Anterior cingulate cortex (tissue), 58 donors: ENCODE measurements around the gene IFT122.
"Not testable (repeated sequence)": the region's sequence is repeated elsewhere in the genome, so short reads cannot be mapped to it uniquely, and the experiment has no call there.

Experiments
- DNase-seq, 58 donors: peaks; one replicate each; lab custom pipeline; 2025; lab: John Stamatoyannopoulos, UW

The IFT122 gene

DNA sequence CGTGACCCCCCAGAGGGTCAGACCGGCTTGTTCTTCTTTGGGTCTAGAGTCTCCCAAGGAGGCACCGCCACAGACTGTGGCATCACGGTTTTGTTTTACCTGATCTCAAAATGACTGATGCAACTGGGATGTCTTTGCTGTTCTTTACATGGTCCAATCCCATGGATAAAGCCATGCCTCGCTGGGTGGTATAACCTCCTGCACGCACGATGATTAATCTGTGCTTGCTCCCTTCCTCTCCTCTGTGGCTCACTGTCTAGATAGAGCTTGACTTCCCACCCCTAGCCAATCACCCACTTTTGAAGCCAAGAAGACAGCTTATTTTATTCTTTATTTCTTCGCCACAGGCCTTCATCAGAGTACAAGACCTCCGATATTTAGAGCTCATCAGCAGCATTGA lies 51.8 kb downstream of the IFT122 start:
- no peak for DNase-seq

DNA sequence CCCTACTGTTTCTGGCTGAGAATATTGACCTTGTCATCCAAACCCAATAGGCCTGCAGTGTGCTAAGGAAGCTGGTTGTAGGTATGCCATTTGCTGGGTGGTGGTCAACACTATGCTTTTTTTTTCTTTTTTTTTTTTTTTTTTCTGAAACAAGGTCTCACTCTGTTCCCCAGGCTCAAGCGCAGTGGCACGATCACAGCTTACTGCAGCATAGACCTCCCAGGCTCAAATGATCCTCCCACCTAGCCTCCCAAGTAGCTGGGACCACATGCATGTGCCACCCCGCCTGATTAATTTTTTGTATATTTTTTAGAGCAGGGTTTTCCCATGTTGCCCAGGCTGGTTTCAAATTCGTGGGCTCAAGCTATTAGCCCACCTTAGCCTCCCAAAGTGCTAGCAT lies 52.7 kb downstream of the IFT122 start:
- no peak for DNase-seq

DNA sequence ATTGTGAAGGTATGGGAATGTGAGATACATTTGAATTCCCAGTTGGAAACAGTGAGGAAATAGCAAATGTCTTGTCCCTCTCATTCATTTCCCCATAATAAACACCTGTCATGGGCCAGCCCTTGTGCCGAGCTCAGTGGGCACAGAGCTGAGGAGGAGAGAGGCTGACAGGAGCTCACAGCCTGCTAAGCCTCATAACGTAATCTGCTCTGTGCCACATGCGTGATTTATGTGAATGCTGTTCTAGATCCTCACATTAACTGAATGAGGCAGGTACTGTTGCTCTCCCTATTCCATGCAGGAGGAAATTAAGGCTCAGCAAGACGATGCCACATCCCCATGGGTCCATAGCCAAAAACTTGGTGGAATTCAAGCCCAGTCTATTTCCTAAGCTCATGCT lies 53.2 kb downstream of the IFT122 start:
- no peak for DNase-seq

DNA sequence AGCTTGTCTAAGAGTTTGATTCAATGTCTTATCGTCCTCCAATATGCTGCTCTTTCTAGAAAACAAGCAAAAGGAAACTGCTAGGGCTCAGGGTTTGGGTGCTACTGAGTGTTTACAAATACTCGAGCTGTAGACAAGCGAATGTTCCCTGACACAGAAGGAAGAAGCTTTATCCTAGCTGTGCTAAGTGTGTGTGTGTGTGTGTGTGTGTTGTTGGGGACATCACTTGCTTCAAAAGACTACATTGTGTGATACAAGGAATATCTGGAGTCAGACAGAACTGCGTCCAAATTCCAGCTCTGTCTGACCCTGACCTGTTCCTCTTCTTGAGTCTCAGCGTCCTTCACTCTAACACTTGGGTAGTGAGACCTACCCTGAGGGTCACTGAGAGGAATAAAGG lies 54.5 kb downstream of the IFT122 start:
- not testable (repeated sequence) for DNase-seq

DNA sequence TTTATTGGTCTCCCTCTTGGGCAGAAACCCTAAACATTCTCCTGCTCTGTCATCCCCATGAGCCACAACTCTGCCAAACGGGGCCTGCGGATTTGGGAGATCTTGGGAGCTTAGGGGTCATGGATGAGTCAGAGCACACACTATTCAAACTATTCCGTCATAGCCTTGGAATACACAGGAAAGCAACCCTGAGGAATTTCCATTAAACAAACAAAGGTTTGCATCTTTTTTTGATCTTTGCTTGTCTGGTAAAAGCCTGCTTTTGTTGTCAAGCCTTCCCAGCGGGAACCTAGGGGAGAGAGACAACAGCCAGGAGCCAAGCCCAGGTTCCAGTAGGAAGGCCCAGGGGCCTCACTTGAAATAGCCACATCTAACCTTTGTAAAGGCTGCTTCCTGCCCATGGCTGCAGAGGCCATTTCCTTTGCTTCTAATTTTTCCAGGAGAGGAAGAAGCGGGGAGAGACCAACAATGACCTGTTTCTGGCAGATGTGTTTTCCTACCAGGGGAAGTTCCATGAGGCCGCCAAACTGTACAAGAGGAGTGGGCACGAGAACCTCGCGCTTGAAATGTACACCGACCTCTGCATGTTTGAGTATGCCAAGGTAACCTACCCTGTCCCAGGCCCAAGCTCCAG lies 55.1 kb downstream of the IFT122 start:
- DNase-seq, result not testable (repeated sequence)

DNA sequence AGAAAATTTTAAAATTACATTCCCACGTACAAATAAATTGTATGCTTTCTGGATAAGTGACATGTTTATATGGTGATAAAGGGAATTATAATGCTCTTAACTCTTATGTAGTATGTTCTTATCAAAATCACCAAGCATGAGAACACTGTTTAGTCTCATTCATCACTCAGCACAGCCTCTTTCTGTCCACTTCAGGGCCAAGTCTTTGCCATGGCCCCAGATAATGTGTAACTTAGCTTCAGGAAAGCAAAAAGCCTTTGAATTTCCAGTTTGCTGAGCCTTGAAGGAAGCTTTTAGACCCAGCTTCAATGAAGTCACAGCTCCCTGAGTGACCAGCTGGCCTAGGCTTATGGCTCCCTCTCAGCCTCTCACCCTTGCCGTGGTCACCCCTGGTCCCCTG lies 57.9 kb downstream of the IFT122 start:
- not testable (repeated sequence) for DNase-seq

DNA sequence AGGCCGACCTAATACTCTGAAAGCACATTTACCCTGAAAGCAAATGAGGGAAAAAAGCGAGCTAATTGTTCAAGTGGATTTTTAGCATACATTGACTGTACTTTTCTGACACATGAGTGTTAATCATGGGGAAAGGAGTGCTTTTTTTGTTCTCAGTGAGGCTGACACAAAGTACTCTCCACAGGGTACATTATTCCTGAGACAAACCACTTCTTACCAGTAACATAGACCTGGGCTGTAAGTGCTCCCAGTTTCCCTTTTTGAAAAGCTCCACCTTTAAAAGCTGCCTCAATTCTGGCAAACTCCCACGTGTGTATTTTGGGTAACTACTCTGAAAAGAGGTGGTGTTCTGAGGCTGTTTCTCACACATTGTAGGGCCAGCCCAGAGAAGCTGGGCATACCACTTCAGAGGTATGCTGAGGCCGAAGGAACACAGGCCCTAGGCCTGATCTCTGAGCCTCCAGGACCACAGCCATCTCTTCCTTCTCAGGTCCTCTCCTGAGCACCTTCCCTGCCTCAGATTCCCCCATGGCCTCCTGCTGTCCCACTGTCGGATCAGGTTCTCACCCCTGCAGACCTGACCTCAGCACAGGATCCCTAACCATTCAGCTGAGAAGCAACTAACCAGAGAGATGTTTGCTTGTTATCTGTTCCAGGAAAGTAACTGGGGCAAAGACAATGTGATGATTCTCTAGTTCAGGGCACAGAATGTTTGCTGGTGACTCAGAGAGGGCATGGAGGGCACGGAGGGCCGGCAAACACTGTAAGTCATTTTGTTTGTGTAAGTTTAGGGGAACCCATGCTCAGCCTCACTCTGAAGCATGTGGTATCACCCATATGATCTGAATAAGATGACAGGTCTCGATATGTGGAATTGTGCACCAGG lies 58.8 kb downstream of the IFT122 start:
- not testable (repeated sequence) for DNase-seq

DNA sequence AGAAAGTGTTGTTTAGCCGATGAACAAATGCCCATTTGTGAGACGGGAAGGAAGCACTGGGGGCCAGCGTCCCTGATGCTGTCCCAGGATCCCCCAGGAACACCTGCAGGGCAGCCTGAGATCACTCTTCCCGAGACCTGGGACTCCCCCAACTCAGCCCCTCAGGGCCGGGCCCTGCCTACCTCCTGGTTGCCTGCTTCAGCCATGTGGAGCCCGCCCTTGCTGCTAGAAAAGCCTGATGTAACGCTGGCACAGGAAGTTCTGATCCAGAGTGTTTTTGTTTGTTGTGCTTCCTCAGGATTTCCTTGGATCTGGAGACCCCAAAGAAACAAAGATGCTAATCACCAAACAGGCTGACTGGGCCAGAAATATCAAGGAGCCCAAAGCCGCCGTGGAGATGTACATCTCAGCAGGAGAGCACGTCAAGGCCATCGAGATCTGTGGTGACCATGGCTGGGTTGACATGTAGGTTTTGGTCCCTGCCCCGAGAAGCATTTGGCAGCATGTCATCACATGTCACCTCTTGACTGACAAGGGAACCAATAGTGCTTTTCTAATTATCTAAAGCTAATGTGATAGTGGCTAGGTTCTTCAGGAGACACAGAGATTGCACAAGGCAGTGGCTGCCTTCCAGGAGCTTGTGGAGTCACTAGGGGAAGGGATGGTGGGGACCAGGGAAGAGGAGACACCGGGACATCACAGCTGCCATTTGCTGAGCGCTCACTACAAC lies 59.7 kb downstream of the IFT122 start:
- DNase-seq, result not testable (repeated sequence)

DNA sequence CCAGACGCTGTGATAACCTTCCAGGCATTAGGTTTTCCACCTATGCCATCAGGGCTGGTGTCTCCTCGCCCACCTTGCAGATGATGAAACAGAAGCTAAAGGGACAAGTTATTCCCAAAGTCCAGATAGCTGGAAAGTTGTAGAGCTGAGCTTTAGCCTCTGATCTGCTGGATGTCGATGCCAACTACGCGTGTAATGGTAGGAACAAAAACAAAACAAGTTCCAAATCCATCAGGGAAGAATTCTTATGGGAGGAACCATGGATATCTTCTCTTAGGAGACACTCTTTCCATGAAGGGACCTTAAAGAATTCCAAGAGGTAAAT lies 60.3 kb downstream of the IFT122 start:
- no peak for DNase-seq

DNA sequence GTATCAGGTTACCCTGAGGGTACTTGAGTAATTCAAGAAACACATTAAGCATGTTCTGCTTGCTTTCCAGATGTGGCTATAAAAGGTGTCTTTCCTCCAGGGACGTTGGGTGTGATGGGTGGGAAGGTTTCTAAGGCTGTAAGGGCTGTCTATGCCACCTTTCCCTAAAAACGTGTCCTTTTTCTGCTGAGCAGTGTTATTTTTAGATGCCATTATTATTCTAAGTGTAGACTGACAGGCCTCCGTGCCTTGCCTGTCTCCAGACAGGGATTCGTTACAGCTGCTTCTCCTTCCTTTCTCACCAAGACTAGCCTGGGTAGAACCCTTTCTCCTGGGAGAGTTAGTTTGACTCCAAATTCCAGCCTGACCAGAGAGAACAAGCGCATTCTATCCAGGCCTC lies 61.6 kb downstream of the IFT122 start:
- DNase-seq, result no peak

DNA sequence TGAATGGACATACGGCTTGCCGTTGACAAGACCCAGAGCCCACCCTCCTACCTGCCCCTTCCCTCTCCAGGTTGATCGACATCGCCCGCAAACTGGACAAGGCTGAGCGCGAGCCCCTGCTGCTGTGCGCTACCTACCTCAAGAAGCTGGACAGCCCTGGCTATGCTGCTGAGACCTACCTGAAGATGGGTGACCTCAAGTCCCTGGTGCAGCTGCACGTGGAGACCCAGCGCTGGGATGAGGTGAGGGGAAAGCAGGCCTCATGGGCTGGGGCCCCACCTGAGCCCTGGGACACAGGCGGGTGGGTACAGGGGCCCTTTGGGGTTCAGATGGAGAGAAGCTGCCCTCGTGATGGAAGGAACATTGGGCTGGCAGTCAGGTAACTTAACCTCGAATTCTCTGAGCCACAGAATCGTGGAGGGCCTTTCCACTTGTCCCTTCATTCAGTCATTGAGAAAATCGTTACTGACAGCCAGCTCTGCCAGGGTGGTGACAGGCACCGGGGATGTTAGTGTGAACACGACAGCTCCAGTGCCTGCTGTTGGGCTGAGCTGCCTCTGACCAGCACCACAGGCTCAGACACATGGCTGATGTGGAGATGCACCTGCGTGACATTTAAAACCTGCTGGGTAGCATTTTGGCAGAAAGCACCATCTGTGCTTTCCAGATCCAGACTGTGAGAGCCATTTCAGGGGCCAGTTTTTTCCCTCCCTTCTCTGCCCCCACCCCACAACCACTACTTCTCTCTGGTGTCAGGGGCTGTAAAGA lies 62.8 kb downstream of the IFT122 start:
- DNase-seq, result peak in 5 of 58 donors; percentile 15 to 26 (median 21)

DNA sequence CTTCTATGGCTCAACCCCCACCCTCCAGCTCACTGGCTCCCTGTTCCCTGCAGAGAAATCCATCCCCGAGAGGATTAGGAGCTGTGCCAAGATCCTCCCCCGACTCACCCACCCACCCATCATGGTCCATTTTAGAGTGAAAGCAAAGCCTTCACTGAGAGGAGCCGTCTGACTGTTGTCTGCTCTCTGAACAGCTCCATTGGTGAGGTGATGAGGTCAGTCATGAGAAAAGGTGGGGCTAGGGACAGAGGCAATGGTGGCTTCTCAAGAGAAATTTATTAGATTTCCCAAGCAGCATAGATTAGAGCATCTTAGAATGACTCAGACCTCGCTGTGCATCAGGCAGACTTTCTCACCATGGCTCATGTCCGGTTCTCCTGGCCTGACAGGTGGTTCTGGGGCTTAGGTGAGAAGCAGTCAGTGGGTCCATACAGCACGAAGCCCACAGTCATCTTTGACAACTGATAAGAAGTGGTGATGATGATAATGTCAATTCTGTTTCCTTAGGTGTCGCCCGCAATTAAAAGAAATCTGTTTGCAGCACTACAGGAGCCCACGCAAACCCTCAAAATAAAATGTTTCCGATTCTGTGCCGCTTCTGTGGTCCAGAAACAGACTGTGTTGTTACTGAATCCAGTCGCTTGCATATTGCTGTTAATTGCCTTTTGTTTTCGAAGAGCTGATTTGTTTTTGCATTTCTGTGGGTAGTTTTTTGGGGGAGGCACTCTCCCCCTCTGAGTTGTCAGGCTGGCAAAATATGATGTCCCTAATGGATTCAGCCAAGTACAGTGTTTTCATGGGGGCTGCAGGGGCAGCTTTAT lies 63.7 kb downstream of the IFT122 start:
- DNase-seq, result peak in 12 of 58 donors; percentile 13 to 66 (median 32)

DNA sequence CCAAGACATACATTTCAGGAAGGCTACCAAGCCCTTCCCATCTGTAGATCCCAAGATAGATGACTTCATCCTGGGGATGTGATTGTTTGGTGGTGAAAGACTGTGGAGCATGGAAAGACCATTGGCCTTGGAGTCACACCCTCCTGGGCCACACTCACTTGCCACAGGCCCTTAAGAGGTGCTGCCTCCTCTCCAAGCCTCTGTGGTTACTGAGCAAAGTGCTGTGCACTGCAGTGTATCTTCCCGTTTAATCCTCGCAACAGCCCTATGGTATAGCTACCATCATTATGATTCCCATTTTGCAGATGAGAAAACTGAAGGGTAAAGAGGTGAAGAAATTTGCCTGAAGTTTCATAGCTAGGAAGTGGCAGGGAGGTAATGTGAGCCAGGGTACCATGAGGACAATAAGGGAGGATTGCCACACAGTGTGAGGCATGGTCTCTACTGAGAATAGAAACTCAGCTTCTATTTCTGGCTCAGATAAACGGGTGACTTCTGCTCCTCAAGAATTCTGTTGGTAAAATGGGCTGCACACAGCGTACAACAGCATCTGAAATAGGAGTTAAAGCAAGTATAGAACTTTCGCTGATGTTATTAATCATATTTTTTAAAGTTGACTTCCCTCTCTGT lies 64.6 kb downstream of the IFT122 start:
- no peak for DNase-seq

DNA sequence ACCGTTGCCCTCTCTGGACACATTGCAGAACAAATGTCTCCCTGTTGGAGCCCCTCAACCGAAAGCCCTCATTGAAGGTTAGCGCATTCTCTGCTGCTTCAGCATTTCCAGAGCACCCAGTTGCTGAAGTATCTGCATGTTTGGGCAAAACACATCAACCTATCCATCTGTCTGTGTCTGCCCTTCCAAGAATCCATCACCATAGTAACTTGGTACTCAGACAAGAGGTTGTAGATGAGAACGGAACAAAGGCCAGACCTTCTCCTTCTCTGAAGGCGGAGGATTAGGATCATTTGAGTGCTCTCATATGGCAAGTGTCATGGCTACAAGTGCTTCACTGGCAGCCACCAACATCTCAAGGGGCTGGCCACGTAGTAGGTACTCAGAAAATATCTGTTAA lies 65.3 kb downstream of the IFT122 start:
- DNase-seq, result no peak

DNA sequence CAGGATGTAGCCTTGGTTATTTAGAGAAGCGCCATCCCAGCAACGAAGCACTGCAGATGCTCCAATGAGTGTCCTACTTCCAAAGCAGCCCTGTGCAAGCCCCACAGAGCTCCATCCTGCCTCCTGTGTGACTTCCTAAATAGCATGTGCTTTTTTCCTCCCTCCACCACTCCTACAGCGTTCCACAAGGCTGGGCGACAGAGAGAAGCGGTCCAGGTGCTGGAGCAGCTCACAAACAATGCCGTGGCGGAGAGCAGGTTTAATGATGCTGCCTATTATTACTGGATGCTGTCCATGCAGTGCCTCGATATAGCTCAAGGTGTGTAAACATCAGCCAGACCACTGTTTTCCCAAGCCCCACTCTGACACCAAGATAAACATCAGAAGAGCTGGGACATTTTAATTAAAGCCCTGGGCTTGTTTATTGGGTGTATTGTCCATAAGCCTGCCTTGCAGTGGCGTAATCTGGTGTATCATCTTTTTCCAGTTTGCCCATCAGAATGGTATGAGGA lies 66.3 kb downstream of the IFT122 start:
- peak in 12 of 58 donors; percentile 12 to 66 (median 30) for DNase-seq

DNA sequence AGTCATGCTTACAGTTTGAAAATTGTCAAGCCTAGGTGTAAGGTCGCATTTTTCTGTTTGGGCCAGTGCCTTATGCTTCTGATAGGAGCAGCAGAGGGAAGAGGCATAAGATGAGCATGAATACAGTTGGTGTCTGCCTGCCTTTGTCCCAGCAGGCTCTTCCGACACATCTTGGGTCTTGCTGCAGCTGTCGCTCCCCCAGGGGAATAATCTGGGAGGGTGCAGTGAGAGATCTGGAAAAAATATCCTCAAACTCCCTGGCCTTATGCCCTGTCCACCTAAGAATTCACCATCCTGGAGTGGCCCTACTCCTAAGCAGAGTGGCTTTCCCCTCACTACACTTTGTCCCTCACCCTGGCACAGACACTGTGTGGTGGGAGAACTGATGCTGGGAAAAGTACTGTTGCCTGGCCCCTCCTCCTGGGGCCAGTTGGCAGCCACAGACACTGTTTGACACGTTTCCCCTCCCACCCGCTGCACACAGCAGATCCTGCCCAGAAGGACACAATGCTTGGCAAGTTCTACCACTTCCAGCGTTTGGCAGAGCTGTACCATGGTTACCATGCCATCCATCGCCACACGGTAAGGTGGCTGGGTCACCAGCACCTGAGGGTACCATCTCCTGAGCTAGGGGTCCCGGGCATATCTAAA lies 67.3 kb downstream of the IFT122 start:
- peak in 52 of 58 donors; percentile 16 to 84 (median 58) for DNase-seq

DNA sequence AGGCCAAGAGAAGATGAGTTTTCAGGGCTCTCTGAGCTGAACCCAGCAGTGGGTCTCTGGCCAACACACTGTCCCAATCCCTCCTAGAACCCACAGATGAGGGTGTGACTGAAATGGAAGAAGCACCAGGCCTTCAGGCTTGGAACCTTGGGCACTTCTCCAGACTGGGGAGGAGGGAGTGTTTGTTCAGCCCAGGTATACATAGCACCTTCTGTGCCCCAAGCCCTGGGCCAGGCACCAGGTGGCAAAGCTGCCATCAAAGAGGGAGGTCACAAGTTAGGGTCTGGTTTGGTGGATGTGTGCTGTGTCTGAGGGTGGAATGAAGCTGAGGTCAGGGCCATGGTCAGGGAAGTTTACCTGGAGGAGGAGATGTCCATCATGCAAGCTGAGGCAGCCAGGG lies 72.6 kb downstream of the IFT122 start:
- DNase-seq, result no peak

DNA sequence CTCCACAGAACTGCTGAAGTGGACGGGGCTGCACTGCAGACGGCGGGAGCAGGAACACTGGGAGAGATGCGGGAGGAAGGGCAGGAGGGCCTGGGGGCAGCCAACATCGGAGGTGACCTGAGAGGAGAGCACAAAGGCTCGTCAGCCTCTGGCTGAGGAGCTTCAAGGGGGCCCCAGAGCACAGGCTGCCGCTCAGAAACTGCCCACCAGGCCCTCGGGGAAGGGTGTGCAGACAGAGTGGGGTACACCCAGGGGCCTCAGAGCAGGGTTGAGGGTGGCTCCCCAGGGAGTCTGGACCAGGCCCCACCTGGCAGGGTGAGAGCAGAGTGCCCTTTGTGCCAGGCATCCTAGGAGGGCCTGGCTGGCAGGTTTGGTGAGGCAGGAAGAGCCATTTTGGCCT lies 73.7 kb downstream of the IFT122 start:
- no peak for DNase-seq
